BJ (cell line): ENCODE data around the gene WNT5A. TPM values are rescaled to one million over a fixed set of nuclear protein-coding genes. Genes with fewer than 3 reads are reported as not detected.

Experiments used
- CTCF ChIA-PET: fragments of 350-600 bp; formaldehyde crosslinking; extraction: SDS; loops from one replicate; lab custom pipeline; 2021; ENCODE audit warnings: antibody characterized with exemption, inconsistent platforms; lab: Yijun Ruan, JAX
- POLR2A ChIA-PET: fragments of 300-600 bp; sonication (Branson Sonifier 250); formaldehyde crosslinking; extraction: SDS; loops from one replicate; lab custom pipeline; 2021; ENCODE audit warnings: antibody characterized with exemption; lab: Charles Lee
- DNase-seq: peaks from one replicate; pipeline ENCODE4 v3.0.0-alpha.2; 2011; ENCODE audit warnings: low read depth
- H3K27me3 ChIP-seq: 2 replicates; pipeline ENCODE4 v1.6.0; 2011; ENCODE audit warnings: low read length; ENCODE audit not compliant: control insufficient read depth, insufficient read depth
- H3K36me3 ChIP-seq: 2 replicates; pipeline ENCODE4 v1.5.1; 2011; ENCODE audit warnings: low read length; ENCODE audit not compliant: control insufficient read depth, insufficient read depth
- H3K4me3 ChIP-seq: 2 replicates; pipeline ENCODE4 v1.5.1; 2011; ENCODE audit warnings: low read depth, mild to moderate bottlenecking, control low read depth, low read length
- CTCF ChIP-seq: IDR thresholded peaks from 2 replicates; pipeline ENCODE4 v1.5.1; 2011; ENCODE audit warnings: low read depth, mild to moderate bottlenecking, control low read depth, inconsistent platforms, low read length, moderate library complexity; ENCODE audit not compliant: insufficient read depth
- polyA plus RNA-seq: library from polyadenylated mRNA; depleted of rRNA; stranded (reverse); fragments of >200 nt; gene quantifications from 2 replicates; pipeline ENCODE4 v1.2.3, GENCODE V29; 2011

WNT5A gene
- polyA plus RNA-seq, 1 experiment = 627 TPM

GRCh38 chr3:55497250-55497649 lies 10.1 kb upstream of the WNT5A start:
- CTCF ChIA-PET = no interaction called here
- Histone ChIP-seq H3K27me3 (no peaks in the 10 kb centered on the region; the same call in 1 of the 2 replicates), H3K36me3 (no peaks in the 10 kb centered on the region), H3K4me3 (no peak overlapping the region)
- DNase-seq = no peak
- POLR2A ChIA-PET = no interaction called here
- no peak for TF ChIP-seq CTCF

GRCh38 chr3:55494976-55495375 lies 7.9 kb upstream of the WNT5A start:
- H3K4me3 ChIP-seq = no peak overlapping the region
- DNase-seq = no peak
- no peak for TF ChIP-seq CTCF
- ChIA-PET CTCF (no interaction called here), POLR2A (no interaction called here)
- no peaks in the 10 kb centered on the region for H3K36me3 ChIP-seq
- H3K27me3 ChIP-seq = no peaks in the 10 kb centered on the region; the same call in 1 of the 2 replicates

GRCh38 chr3:55492976-55493375 lies 5.9 kb upstream of the WNT5A start:
- no peak for DNase-seq
- Histone ChIP-seq H3K27me3 (no peaks in the 10 kb centered on the region), H3K4me3 (no peak overlapping the region), H3K36me3 (no peaks in the 10 kb centered on the region)
- TF ChIP-seq CTCF = no peak
- POLR2A ChIA-PET = no interaction called here
- CTCF ChIA-PET = interaction anchor here (0.5 to 0.7 kb wide), 3 partner anchors 11 to 431 kb away, joined by 3 to 4 read pairs (median 3); no protein-coding TSS in a partner anchor

GRCh38 chr3:55491296-55491816 lies 4.2 kb upstream of the WNT5A start:
- Histone ChIP-seq H3K36me3 (no peaks in the 10 kb centered on the region; the same call in 1 of the 2 replicates), H3K4me3 (no peak overlapping the region), H3K27me3 (no peaks in the 10 kb centered on the region)
- ChIA-PET CTCF (interaction anchor here (0.9 kb wide), 1 partner anchor 231 kb away, joined by 4 read pairs; no protein-coding TSS in a partner anchor), POLR2A (no interaction called here)
- DNase-seq = peak; percentile 88
- TF ChIP-seq CTCF = no peak

GRCh38 chr3:55490276-55490913 lies 3.3 kb upstream of the WNT5A start:
- Histone ChIP-seq H3K4me3 (no peak overlapping the region), H3K27me3 (no peaks in the 10 kb centered on the region), H3K36me3 (peaks cover 2% of the 10 kb centered on the region)
- no peak for TF ChIP-seq CTCF
- POLR2A ChIA-PET = no interaction called here
- CTCF ChIA-PET = interaction anchor here (1.1 to 1.7 kb wide), 6 partner anchors 9 to 329 kb away, joined by 3 to 8 read pairs (median 4); no protein-coding TSS in a partner anchor
- DNase-seq = no peak
